Measurements from ENCODE around the gene FN3KRP. TPM values are rescaled to one million over a fixed set of nuclear protein-coding genes. Genes with fewer than 3 reads are reported as not detected.

Gene FN3KRP
- total and polyA plus RNA-seq, 2 of the 13 experiments (the other 11 are each of a cell fraction or from before 2014, with no cell fraction given): 22.4 to 28.2 TPM

DNA sequence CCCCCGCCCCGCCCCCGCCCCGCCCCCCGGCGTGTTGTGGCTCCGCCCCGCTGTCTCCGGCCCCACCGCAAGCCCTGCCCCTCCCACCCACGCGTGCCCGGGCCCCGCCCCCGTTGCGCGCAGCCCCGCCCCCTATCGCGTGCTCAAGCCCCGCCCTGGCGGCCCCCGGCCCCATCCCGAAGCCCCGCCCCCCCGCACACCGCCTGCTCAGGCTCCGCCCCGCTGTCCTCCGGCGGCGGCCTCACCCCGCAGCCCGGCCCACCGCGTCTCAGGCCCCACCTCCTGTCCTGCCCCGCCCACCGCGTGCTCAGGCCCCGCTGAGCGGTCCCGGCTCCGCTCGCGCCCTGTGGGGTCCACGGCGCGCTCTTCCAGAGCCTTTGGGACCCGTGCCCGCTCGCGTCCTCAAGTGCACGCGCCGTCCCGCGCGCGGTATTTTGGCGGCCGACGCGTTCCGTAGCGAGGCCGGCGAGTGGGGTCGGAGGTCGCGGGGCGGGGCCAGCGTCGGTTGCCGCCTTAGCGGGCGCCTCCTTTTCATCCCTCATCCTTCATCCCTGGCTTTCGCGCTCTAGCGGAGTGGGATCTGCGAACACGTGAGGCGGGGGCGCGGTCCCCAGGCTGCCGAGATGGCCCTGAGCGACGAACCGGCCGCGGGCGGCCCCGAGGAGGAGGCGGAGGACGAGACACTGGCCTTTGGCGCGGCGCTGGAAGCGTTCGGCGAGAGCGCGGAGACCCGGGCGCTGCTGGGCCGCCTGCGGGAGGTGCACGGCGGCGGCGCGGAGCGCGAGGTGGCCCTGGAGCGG is 35.3 kb downstream of the FN3KRP start, which contains the start of gene TBCD (continued):
- TF ChIP-seq TFDP1 (CRISPR knock-in tag; IDR thresholded peaks at IDR 0.05; ENCODE audit: borderline replicate concordance): peak; percentile 93
- TF ChIP-seq SATB2 (CRISPR knock-in tag; IDR thresholded peaks at IDR 0.05): 0 out of 2 replicates have a peak, but pooled peaks have one; percentile 55
- TF ChIP-seq SNAPC5 (CRISPR knock-in tag; IDR thresholded peaks at IDR 0.05; ENCODE audit: borderline replicate concordance): no peak
- TF ChIP-seq, protein P1, sequence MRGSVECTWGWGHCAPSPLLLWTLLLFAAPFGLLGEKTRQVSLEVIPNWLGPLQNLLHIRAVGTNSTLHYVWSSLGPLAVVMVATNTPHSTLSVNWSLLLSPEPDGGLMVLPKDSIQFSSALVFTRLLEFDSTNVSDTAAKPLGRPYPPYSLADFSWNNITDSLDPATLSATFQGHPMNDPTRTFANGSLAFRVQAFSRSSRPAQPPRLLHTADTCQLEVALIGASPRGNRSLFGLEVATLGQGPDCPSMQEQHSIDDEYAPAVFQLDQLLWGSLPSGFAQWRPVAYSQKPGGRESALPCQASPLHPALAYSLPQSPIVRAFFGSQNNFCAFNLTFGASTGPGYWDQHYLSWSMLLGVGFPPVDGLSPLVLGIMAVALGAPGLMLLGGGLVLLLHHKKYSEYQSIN (CRISPR knock-in tag; IDR thresholded peaks at IDR 0.05; ENCODE audit: borderline replicate concordance): no peak
- TF ChIP-seq RFX5 (IDR thresholded peaks at IDR 0.05; ENCODE audit: low read depth, low read length): no peak
- TF ChIP-seq SALL2 (CRISPR knock-in tag; IDR thresholded peaks at IDR 0.05): peak; percentile 95
- TF ChIP-seq, protein P2, sequence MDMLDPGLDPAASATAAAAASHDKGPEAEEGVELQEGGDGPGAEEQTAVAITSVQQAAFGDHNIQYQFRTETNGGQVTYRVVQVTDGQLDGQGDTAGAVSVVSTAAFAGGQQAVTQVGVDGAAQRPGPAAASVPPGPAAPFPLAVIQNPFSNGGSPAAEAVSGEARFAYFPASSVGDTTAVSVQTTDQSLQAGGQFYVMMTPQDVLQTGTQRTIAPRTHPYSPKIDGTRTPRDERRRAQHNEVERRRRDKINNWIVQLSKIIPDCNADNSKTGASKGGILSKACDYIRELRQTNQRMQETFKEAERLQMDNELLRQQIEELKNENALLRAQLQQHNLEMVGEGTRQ (IDR thresholded peaks at IDR 0.05; ENCODE audit: low read depth, low read length): no peak
- TF ChIP-seq, protein P2 (CRISPR knock-in tag; IDR thresholded peaks at IDR 0.05; ENCODE audit: borderline replicate concordance): no peak; the same call in 1 of the 2 replicates
- TF ChIP-seq ZMYM2 (CRISPR knock-in tag; IDR thresholded peaks at IDR 0.05): peak; percentile 69; the same call in 1 of the 2 replicates
- peak; percentile 99 for TF ChIP-seq AKAP8 (CRISPR knock-in tag; IDR thresholded peaks at IDR 0.05)
- 0 out of 2 replicates have a peak, but pooled peaks have one; percentile 14 for TF ChIP-seq MZF1 (CRISPR knock-in tag; IDR thresholded peaks at IDR 0.05; ENCODE audit: borderline replicate concordance)
- no peak for TF ChIP-seq ZNF646 (CRISPR knock-in tag; IDR thresholded peaks at IDR 0.05)
- no peak for TF ChIP-seq DBP (CRISPR knock-in tag; IDR thresholded peaks at IDR 0.05; ENCODE audit: not compliant biosample characterization)
- peak; percentile 86; the same call in 1 of the 2 replicates for TF ChIP-seq ZNF567 (CRISPR knock-in tag; IDR thresholded peaks at IDR 0.05; ENCODE audit: borderline replicate concordance)
- peak; percentile 95; the same call in 1 of the 2 replicates for TF ChIP-seq ZNF670 (CRISPR knock-in tag; IDR thresholded peaks at IDR 0.05; ENCODE audit: borderline replicate concordance)
- TF ChIP-seq ZNF207 (IDR thresholded peaks at IDR 0.05; ENCODE audit: borderline replicate concordance): no peak
